GM12892 (cell line): Measurements from ENCODE around the gene WASF3.

Experiments
- POLR2A ChIP-seq: IDR thresholded peaks from 2 replicates; pipeline ENCODE4 v1.6.1; 2011; ENCODE audit warnings: low read depth, low read length, control low read depth
- POLR2AphosphoS5 ChIP-seq: IDR thresholded peaks from 2 replicates; pipeline ENCODE4 v1.6.1; 2011; ENCODE audit warnings: low read depth, low read length, control low read depth

DNA sequence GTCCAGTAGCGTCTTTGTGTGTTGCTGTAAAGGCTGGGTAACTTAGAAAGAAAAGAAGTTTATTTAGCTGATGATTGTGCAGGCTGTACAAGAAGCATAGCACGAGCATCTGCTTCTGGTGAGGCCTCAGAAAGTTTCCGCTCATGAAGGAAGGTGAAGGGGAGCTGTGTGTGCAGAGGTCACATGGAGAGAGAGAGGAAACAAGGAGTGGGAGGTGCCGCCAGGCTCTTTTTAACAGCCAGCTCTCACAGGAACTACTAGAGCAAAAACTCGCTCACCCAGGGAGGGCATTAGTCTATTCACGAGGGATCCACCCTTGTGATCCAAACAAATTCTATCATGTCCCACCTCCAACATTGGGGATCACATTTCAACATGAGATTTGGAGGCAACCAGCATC is 103.3 kb downstream of the WASF3 start:
- TF ChIP-seq POLR2AphosphoS5 (no peak), POLR2A (no peak)
